ENCODE data around the gene KRT33B. TPM values are rescaled to one million over a fixed set of nuclear protein-coding genes. Genes with fewer than 3 reads are reported as not detected.

The KRT33B gene
- polyA plus RNA-seq, 5 donors: not detected

DNA sequence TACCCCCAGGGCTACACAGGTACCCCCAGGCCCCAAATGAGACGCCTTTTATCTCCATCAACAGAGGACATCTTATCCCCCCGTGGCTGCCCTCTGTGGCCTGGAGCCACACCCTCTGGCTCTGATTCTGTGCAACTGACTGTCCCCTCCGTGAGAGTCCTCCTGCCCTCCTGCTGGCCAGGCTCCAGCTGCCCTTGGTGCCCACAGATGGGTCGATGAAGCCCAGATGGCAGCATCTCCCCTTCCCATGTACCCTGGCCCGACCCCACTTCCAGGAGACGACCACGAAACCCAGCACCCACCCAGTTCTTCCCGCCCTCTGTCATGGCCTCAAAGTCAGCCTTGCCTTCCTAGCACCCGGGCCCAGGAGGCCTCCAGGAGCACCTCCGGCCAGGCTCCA, 44.5 kb downstream of the KRT33B start:
- DNase-seq: no peak

DNA sequence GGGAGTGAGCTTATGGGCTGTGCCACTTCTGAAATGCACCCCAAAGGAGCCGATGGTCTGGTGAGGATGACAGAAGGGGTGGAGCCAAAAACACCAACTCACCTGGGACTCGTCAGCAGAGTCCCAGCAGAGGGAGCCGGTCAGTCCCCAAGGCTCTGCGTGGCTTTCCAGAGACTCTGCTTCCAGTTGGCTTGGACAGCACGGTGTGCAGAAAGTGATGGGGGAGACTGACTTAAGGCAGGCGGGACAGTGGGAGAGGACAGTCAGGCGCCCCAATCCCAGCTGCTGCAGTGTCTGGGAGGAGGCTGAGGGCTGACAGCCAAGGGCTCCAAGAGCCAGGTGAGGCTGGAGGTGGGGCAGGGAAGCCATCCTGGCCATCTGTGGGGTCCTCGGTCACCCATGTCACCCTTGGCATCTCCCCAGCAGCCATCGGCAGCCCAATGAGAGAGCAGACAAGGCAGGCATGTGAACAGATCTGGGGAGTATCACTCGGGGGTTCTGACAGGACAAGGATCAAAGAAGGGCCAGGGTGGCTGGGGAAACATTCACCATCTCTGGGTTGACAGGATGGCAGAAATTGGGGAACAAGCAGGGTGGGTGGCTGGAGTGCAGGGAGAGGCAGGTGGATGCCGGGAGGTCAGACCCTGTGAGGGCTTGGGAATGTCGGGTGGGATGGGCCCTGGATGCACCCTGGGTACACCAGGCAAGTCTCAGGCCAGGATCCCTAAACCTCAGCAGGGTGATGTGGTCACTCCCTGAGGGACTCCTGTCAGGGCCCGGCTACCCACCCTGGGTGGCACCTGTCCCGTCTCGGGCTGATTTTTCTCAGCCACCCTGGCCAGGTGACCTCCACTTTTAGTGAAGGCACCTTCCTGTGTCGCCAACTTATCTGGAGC, 45.2 kb downstream of the KRT33B start:
- no peak for DNase-seq

- DNase-seq: no peak
These were observed 46.4 kb downstream of the KRT33B start for GRCh38 chr17:41322903-41323895.

DNA sequence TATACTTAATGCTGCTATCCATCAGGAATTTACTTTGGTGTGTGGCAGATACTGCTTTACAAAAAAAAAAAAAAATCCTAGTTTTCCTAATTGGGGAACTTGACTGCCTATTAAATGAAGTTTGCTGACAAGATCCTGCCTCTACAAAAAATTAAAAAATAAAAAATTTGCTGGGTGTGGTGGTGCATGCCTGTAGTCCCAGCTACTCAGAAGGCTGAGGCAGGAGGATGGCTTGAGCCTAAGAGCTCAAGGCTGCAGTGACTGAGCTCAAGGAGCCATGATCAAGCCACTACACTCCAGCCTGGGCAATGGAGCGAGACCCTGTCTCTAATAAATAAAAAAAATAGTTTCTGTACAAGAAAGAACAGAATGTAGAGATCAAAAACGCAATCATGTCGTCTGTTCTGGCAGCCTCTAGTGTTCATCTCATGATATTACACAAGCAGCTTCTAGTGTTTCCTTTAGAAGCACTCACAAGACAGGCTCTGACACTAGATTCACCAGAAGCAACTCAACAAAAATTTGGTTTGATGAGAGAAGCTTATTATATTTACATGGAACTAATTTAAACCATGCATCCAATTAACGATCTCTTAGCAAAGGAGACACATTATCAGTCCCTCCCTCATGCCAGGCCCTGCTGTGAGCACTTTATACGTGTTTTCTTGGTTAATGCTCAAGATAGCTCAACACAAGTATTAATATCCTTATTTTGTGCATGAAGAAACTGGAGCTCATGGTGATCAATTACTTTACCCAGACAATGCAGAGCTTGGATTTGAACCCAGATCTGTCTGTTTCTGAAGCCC, 47.3 kb downstream of the KRT33B start:
- DNase-seq: peak; percentile 11 to 22

DNA sequence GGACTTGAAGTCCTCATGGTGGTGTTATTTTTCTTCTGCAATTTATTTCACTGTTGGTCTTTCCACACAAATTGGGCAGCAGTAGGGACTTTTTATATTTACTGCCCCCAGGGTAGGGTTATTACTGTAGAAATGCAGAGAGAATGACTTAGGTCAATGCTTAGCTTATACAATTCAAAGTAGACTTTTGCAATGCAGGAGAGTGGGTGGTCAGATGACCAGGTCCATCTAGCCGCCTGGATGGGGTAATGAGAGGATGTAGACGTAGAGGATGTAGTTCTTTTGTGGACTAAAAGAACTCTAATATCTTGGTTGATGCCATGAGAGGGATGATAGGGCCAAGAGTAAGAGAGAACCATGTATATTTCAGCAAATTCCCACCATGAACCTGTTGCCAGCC, 51.4 kb downstream of the KRT33B start:
- DNase-seq: no peak

DNA sequence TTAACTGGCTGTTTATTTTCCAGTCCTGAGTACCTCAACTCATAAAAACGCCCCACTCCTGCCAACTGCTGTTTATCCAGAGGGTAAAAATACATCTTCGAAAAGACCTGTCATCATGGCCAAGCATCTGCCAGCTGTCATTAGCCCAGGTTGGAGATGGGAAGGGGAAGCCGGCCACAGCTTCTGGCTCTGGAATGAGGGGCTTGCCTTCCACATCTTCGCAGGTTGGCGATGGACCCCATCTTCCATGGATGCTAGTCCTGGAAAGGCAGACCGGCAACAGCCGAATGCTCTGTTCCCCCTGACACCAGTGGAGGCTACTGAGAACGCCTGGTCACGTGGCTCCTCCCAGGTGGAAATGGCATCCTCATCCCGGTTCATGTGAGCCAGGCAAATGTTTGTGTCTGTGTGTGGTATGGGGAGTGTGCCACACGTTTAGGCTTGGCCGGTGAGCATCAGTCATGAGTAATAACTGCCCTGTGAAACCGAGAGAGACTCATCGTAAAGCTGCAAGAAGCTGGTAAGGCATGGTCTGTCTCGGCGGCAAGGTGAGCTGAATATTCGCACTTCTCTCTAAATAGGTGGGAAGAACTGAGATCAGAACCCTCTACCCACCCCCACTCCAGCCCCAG, 53.7 kb downstream of the KRT33B start:
- DNase-seq: no peak

DNA sequence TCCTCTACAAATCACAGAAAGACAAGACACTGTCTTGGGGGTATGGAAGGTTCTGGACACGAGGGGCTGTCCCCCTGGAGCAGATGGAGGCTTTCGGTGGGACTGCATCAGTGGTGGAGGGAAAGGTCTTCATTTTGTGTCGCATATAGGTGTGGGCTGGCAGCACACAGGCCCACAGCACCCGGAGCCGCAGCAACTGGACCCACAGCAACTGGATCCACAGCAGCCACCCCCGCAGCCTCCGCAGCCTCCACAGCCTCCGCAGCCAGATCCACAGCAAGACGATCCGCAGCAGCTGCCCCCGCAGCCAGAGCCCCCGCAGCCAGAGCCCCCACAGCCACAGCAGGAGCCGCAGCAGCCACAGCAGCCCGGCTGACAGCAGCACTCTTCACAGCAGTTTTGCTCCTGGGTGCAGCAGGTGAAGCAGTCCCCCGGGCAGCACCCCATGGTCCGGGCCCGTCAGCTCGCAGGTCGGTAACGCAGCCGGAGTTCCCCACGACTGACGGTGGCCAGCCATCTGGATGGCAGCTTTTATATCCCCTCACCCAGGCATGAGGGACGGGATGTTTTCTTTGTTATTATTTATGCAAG, 54.3 kb downstream of the KRT33B start, which contains the start of gene KRTAP17-1:
Gene KRTAP17-1, minus strand, starts transcription at position 507 of the 591 bp plus-strand sequence. Its CDS starts 60 bp downstream, at position 447.
- no peak for DNase-seq

Other genes starting within 250 kb of the KRT33B start
- not detected for gene KRTAP4-12, start 245.6 kb downstream of the KRT33B start, polyA plus RNA-seq (ENCODE audit: insufficient read depth in 1 of 5, insufficient read length in 5 of 5, low replicate concordance in 1 of 5)
- gene KRTAP4-6, start 229.3 kb downstream of the KRT33B start, polyA plus RNA-seq (ENCODE audit: insufficient read depth in 1 of 5, insufficient read length in 5 of 5, low replicate concordance in 1 of 5): not detected
- not detected for gene KRTAP4-5, start 220.0 kb downstream of the KRT33B start, polyA plus RNA-seq (ENCODE audit: insufficient read depth in 1 of 5, insufficient read length in 5 of 5, low replicate concordance in 1 of 5)
- gene KRTAP4-4, start 209.1 kb downstream of the KRT33B start, polyA plus RNA-seq (ENCODE audit: insufficient read depth in 1 of 5, insufficient read length in 5 of 5, low replicate concordance in 1 of 5): not detected
- gene KRTAP4-3, start 201.6 kb downstream of the KRT33B start, polyA plus RNA-seq (ENCODE audit: insufficient read depth in 1 of 5, insufficient read length in 5 of 5, low replicate concordance in 1 of 5): not detected
- not detected for gene KRTAP4-2, start 191.6 kb downstream of the KRT33B start, polyA plus RNA-seq (ENCODE audit: insufficient read depth in 1 of 5, insufficient read length in 5 of 5, low replicate concordance in 1 of 5)
- gene KRTAP4-1, start 184.9 kb downstream of the KRT33B start, polyA plus RNA-seq (ENCODE audit: insufficient read depth in 1 of 5, insufficient read length in 5 of 5, low replicate concordance in 1 of 5): not detected
- not detected for gene KRTAP9-1, start 179.9 kb downstream of the KRT33B start, polyA plus RNA-seq (ENCODE audit: insufficient read depth in 1 of 5, insufficient read length in 5 of 5, low replicate concordance in 1 of 5)
- not detected for gene KRTAP9-2, start 143.2 kb downstream of the KRT33B start, polyA plus RNA-seq (ENCODE audit: insufficient read depth in 1 of 5, insufficient read length in 5 of 5, low replicate concordance in 1 of 5)
- not detected for gene KRTAP9-3, start 137.4 kb downstream of the KRT33B start, polyA plus RNA-seq (ENCODE audit: insufficient read depth in 1 of 5, insufficient read length in 5 of 5, low replicate concordance in 1 of 5)
- gene KRTAP9-8, start 131.8 kb downstream of the KRT33B start, polyA plus RNA-seq (ENCODE audit: insufficient read depth in 1 of 5, insufficient read length in 5 of 5, low replicate concordance in 1 of 5): not detected
- gene KRTAP9-4, start 120.1 kb downstream of the KRT33B start, polyA plus RNA-seq (ENCODE audit: insufficient read depth in 1 of 5, insufficient read length in 5 of 5, low replicate concordance in 1 of 5): not detected
- not detected for gene KRTAP9-9, start 114.4 kb downstream of the KRT33B start, polyA plus RNA-seq (ENCODE audit: insufficient read depth in 1 of 5, insufficient read length in 5 of 5, low replicate concordance in 1 of 5)
- under 1 TPM; 0.13 to 0.25 (median 0.18) TPM for gene KRTAP9-6, start 104.4 kb downstream of the KRT33B start, polyA plus RNA-seq (ENCODE audit: insufficient read depth in 1 of 5, insufficient read length in 5 of 5, low replicate concordance in 1 of 5)
- gene KRTAP9-7, start 94.1 kb downstream of the KRT33B start, polyA plus RNA-seq (ENCODE audit: insufficient read depth in 1 of 5, insufficient read length in 5 of 5, low replicate concordance in 1 of 5): not detected
- gene KRTAP29-1, start 67.0 kb downstream of the KRT33B start, polyA plus RNA-seq (ENCODE audit: insufficient read depth in 1 of 5, insufficient read length in 5 of 5, low replicate concordance in 1 of 5): not detected
- not detected for gene KRTAP16-1, start 60.5 kb downstream of the KRT33B start, polyA plus RNA-seq (ENCODE audit: insufficient read depth in 1 of 5, insufficient read length in 5 of 5, low replicate concordance in 1 of 5)
- gene KRTAP17-1, start 54.1 kb downstream of the KRT33B start, polyA plus RNA-seq (ENCODE audit: insufficient read depth in 1 of 5, insufficient read length in 5 of 5, low replicate concordance in 1 of 5): not detected
- gene KRT33A, start 19.0 kb downstream of the KRT33B start, polyA plus RNA-seq (ENCODE audit: insufficient read depth in 1 of 5, insufficient read length in 5 of 5, low replicate concordance in 1 of 5): not detected
- gene KRT34, start 12.5 kb upstream of the KRT33B start, polyA plus RNA-seq (ENCODE audit: insufficient read depth in 1 of 5, insufficient read length in 5 of 5, low replicate concordance in 1 of 5): not detected
- under 1 TPM in 1 of 5 donors, not detected in 4; 0.32 TPM for gene KRT31, start 27.8 kb upstream of the KRT33B start, polyA plus RNA-seq (ENCODE audit: insufficient read depth in 1 of 5, insufficient read length in 5 of 5, low replicate concordance in 1 of 5)
- gene KRT37, start 54.8 kb upstream of the KRT33B start, polyA plus RNA-seq (ENCODE audit: insufficient read depth in 1 of 5, insufficient read length in 5 of 5, low replicate concordance in 1 of 5): not detected
- gene KRT38, start 71.2 kb upstream of the KRT33B start, polyA plus RNA-seq (ENCODE audit: insufficient read depth in 1 of 5, insufficient read length in 5 of 5, low replicate concordance in 1 of 5): not detected
- gene KRT32, start 97.6 kb upstream of the KRT33B start, polyA plus RNA-seq (ENCODE audit: insufficient read depth in 1 of 5, insufficient read length in 5 of 5, low replicate concordance in 1 of 5): not detected
- not detected for gene KRT35, start 111.3 kb upstream of the KRT33B start, polyA plus RNA-seq (ENCODE audit: insufficient read depth in 1 of 5, insufficient read length in 5 of 5, low replicate concordance in 1 of 5)
- not detected for gene KRT36, start 120.1 kb upstream of the KRT33B start, polyA plus RNA-seq (ENCODE audit: insufficient read depth in 1 of 5, insufficient read length in 5 of 5, low replicate concordance in 1 of 5)
- gene KRT13, start 135.8 kb upstream of the KRT33B start, polyA plus RNA-seq (ENCODE audit: insufficient read depth in 1 of 5, insufficient read length in 5 of 5, low replicate concordance in 1 of 5): under 1 TPM; 0.19 to 0.58 (median 0.38) TPM
- 1 to 10 TPM; 1.0 to 2.8 (median 2.3) TPM for gene KRT15, start 149.1 kb upstream of the KRT33B start, polyA plus RNA-seq (ENCODE audit: insufficient read depth in 1 of 5, insufficient read length in 5 of 5, low replicate concordance in 1 of 5)
- 100 to 1,000 TPM in 4 of 5 donors, 10 to 100 TPM in 1; 91.6 to 190 (median 122) TPM for gene KRT19, start 158.5 kb upstream of the KRT33B start, polyA plus RNA-seq (ENCODE audit: insufficient read depth in 1 of 5, insufficient read length in 5 of 5, low replicate concordance in 1 of 5)
- not detected for gene KRT9, start 202.2 kb upstream of the KRT33B start, polyA plus RNA-seq (ENCODE audit: insufficient read depth in 1 of 5, insufficient read length in 5 of 5, low replicate concordance in 1 of 5)
- 1 to 10 TPM in 2 of 5 donors, under 1 TPM in 3; 0.55 to 2.1 (median 0.87) TPM for gene KRT14, start 217.1 kb upstream of the KRT33B start, polyA plus RNA-seq (ENCODE audit: insufficient read depth in 1 of 5, insufficient read length in 5 of 5, low replicate concordance in 1 of 5)
- not detected for gene KRT16, start 243.0 kb upstream of the KRT33B start, polyA plus RNA-seq (ENCODE audit: insufficient read depth in 1 of 5, insufficient read length in 5 of 5, low replicate concordance in 1 of 5)